ENCODE results near the gene SEZ6. TPM values are rescaled to one million over a fixed set of nuclear protein-coding genes. Genes with fewer than 3 reads are reported as not detected.

SEZ6 gene
- total RNA-seq, 1 donor from 2014 or later, result 6.7 TPM

- Mint-ChIP-seq H3K4me3 (ENCODE audit: unreplicated experiment) (no peak overlapping the region), H3K27me3 (ENCODE audit: unreplicated experiment) (peaks cover 2% of the 10 kb centered on the region)
Observed at GRCh38 chr17:28975031-28975430, 30.8 kb downstream of the SEZ6 start.

GRCh38 chr17:28974451-28974850, 31.4 kb downstream of the SEZ6 start:
- Mint-ChIP-seq H3K27ac (ENCODE audit: unreplicated experiment) (no peak overlapping the region), H3K4me1 (ENCODE audit: low read depth, unreplicated experiment) (peaks cover 37% of the 10 kb centered on the region), H3K27me3 (ENCODE audit: unreplicated experiment) (peaks cover 3% of the 10 kb centered on the region), H3K9me3 (ENCODE audit: unreplicated experiment) (peaks cover 9% of the 10 kb centered on the region), H3K36me3 (ENCODE audit: unreplicated experiment) (no peaks in the 10 kb centered on the region), H3K4me3 (ENCODE audit: unreplicated experiment) (peak overlapping the region; percentile 68)
- no peak for TF ChIP-seq CTCF (IDR thresholded peaks at IDR 0.05; ENCODE audit: partially characterized antibody, unreplicated experiment)
- DNase-seq, result no peak

More at GRCh38 chr17:28975031-28975430, 30.8 kb downstream of the SEZ6 start:
- H3K9me3 Mint-ChIP-seq (ENCODE audit: unreplicated experiment), result peaks cover 9% of the 10 kb centered on the region
- no peak for DNase-seq
- peaks cover 37% of the 10 kb centered on the region for H3K4me1 Mint-ChIP-seq (ENCODE audit: low read depth, unreplicated experiment)
- H3K36me3 Mint-ChIP-seq (ENCODE audit: unreplicated experiment), result no peaks in the 10 kb centered on the region
- TF ChIP-seq CTCF (IDR thresholded peaks at IDR 0.05; ENCODE audit: partially characterized antibody, unreplicated experiment), result no peak
- H3K27ac Mint-ChIP-seq (ENCODE audit: unreplicated experiment), result no peak overlapping the region

- Mint-ChIP-seq H3K4me1 (ENCODE audit: low read depth, unreplicated experiment) (peaks cover 42% of the 10 kb centered on the region), H3K36me3 (ENCODE audit: unreplicated experiment) (no peaks in the 10 kb centered on the region), H3K27me3 (ENCODE audit: unreplicated experiment) (peaks cover 3% of the 10 kb centered on the region), H3K4me3 (ENCODE audit: unreplicated experiment) (no peak overlapping the region), H3K9me3 (ENCODE audit: unreplicated experiment) (peaks cover 9% of the 10 kb centered on the region), H3K27ac (ENCODE audit: unreplicated experiment) (peak overlapping the region; percentile 46)
- DNase-seq, result no peak
- TF ChIP-seq CTCF (IDR thresholded peaks at IDR 0.05; ENCODE audit: partially characterized antibody, unreplicated experiment), result no peak
Observed at GRCh38 chr17:28973425-28973824, 32.4 kb downstream of the SEZ6 start.

GRCh38 chr17:28972437-28972836, 33.4 kb downstream of the SEZ6 start:
- Mint-ChIP-seq H3K4me1 (ENCODE audit: low read depth, unreplicated experiment) (peaks cover 40% of the 10 kb centered on the region), H3K27me3 (ENCODE audit: unreplicated experiment) (peaks cover 3% of the 10 kb centered on the region), H3K27ac (ENCODE audit: unreplicated experiment) (peak overlapping the region; percentile 78), H3K9me3 (ENCODE audit: unreplicated experiment) (peaks cover 7% of the 10 kb centered on the region), H3K36me3 (ENCODE audit: unreplicated experiment) (no peaks in the 10 kb centered on the region), H3K4me3 (ENCODE audit: unreplicated experiment) (peak overlapping the region; percentile 74)
- DNase-seq, result no peak
- TF ChIP-seq CTCF (IDR thresholded peaks at IDR 0.05; ENCODE audit: partially characterized antibody, unreplicated experiment), result no peak

GRCh38 chr17:28970879-28971278, 35.0 kb downstream of the SEZ6 start:
- no peaks in the 10 kb centered on the region for H3K36me3 Mint-ChIP-seq (ENCODE audit: unreplicated experiment)
- DNase-seq, result no peak
- peak overlapping the region; percentile 1 for H3K4me3 Mint-ChIP-seq (ENCODE audit: unreplicated experiment)
- no peak for TF ChIP-seq CTCF (IDR thresholded peaks at IDR 0.05; ENCODE audit: partially characterized antibody, unreplicated experiment)
- no peak overlapping the region for H3K27ac Mint-ChIP-seq (ENCODE audit: unreplicated experiment)
- peaks cover 7% of the 10 kb centered on the region for H3K9me3 Mint-ChIP-seq (ENCODE audit: unreplicated experiment)
- peaks cover 2% of the 10 kb centered on the region for H3K27me3 Mint-ChIP-seq (ENCODE audit: unreplicated experiment)
- peaks cover 40% of the 10 kb centered on the region for H3K4me1 Mint-ChIP-seq (ENCODE audit: low read depth, unreplicated experiment)
